GM06990 (cell line): Measurements from ENCODE around the gene FBXO41.
A peak's percentile ranks its signal among the peaks of the same experiment; 100 is the strongest.

ENCODE experiments used
- DNase-seq: peaks from one replicate; pipeline ENCODE4 v3.0.0-alpha.2; 2011; ENCODE audit not compliant: insufficient read length; ENCODE audit errors: extremely low read depth
- H3K27me3 ChIP-seq: replicated peaks from 2 replicates; pipeline ENCODE4 v1.6.0; 2011; ENCODE audit warnings: low read length; ENCODE audit not compliant: control insufficient read depth, insufficient read depth
- H3K36me3 ChIP-seq: 2 replicates; pipeline ENCODE4 v1.5.1; 2011; ENCODE audit warnings: low read length; ENCODE audit not compliant: control insufficient read depth, insufficient read depth
- H3K4me3 ChIP-seq: replicated peaks from 2 replicates; pipeline ENCODE4 v1.5.1; 2011; ENCODE audit warnings: low read depth, mild to moderate bottlenecking, control low read depth, low read length
- TF ChIP-seq, protein P1 (sequence below): IDR thresholded peaks from 2 replicates; pipeline ENCODE4 v1.5.1; 2011; ENCODE audit warnings: low read length, control low read depth, mild to moderate bottlenecking, inconsistent platforms; ENCODE audit not compliant: insufficient read depth, poor library complexity, severe bottlenecking

FBXO41 gene

DNA sequence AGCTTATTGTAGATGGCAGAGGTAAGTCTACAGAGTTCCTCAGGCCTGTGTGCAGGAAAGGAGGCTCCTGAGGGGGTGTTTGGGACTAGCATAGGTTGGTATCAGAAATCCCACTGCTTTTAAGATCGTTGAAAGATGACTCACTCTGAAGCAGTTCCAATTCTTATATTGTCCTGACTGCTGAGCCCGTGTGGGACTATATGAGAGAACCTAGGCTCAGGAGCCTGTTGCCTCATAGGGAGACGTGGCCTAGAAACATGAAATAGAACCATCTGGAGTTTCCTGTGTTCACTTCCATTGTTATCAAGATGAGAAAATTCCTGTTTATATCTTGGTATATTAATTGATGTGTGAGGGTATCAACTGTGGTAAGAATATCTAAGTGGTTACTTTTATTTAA, 44.5 kb downstream of the FBXO41 start:
- peaks cover 22% of the 10 kb centered on the region for H3K36me3 ChIP-seq
- DNase-seq: no peak
- no peaks in the 10 kb centered on the region for H3K27me3 ChIP-seq
- TF ChIP-seq, protein P1, sequence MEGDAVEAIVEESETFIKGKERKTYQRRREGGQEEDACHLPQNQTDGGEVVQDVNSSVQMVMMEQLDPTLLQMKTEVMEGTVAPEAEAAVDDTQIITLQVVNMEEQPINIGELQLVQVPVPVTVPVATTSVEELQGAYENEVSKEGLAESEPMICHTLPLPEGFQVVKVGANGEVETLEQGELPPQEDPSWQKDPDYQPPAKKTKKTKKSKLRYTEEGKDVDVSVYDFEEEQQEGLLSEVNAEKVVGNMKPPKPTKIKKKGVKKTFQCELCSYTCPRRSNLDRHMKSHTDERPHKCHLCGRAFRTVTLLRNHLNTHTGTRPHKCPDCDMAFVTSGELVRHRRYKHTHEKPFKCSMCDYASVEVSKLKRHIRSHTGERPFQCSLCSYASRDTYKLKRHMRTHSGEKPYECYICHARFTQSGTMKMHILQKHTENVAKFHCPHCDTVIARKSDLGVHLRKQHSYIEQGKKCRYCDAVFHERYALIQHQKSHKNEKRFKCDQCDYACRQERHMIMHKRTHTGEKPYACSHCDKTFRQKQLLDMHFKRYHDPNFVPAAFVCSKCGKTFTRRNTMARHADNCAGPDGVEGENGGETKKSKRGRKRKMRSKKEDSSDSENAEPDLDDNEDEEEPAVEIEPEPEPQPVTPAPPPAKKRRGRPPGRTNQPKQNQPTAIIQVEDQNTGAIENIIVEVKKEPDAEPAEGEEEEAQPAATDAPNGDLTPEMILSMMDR: no peak
- H3K4me3 ChIP-seq: no peak overlapping the region

DNA sequence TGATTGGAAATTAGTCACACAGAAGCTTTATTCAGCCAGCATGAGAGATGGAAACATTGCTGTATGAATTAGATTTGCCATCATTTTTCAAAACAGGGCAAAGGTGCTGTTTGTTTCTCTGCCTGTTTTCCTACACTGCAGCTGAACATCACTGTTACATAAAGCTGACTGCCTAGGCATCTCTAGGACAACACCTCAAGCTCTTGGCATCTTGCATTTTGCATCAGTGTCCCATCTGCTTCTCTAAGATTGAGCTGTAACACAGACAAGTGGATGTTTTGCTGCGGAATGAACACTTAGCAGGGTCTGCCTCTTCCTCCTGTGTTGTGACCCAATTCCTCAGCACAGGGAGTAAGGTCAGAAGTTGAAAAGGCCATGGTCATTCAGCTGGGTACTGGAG, 45.3 kb downstream of the FBXO41 start:
- H3K4me3 ChIP-seq: no peak overlapping the region
- no peak for DNase-seq
- no peaks in the 10 kb centered on the region for H3K27me3 ChIP-seq
- TF ChIP-seq, protein P1: no peak
- peaks cover 15% of the 10 kb centered on the region for H3K36me3 ChIP-seq

DNA sequence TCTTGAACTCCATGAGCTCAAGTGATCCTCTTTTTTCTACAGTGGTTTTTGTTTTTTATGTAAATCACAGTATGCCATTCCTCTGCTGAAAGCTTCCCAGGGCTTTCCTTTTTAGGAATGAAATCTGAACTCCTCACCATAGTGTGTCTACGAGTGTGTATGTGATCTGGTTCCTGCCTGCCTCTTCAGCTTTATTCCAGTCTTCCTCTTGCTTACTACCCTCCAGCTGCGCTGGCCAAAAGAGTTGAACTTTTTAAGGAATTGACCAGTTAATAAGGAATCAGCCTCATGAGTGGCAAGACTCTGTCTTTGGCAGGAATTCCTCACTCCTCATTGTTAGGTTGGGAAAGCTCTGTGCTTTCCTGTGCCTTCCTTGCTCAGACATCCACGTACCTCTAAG, 46.1 kb downstream of the FBXO41 start:
- peaks cover 11% of the 10 kb centered on the region for H3K36me3 ChIP-seq
- no peak overlapping the region for H3K4me3 ChIP-seq
- TF ChIP-seq, protein P1: no peak
- no peaks in the 10 kb centered on the region for H3K27me3 ChIP-seq
- DNase-seq: no peak

DNA sequence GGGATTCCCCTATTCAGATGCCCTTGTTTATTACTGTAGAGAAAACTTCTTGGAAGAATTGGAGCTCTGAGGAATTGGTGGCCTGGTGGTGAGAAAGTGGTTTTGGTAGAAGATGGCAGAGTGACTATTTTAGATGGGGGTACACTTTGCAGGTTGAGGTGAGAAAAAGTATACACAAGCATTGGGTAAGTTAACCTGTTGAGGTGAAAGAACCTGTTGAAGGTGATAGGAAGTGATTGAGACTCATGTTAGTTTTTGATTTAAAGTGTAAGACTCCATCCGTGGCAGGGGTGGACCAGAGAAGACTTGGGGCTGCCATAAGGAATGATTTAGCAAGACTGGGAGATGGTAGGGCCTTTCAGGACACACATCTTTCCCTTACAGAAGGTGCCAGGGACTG, 47.1 kb downstream of the FBXO41 start:
- Histone ChIP-seq H3K27me3 (no peaks in the 10 kb centered on the region), H3K4me3 (no peak overlapping the region), H3K36me3 (peaks cover 9% of the 10 kb centered on the region)
- no peak for DNase-seq
- TF ChIP-seq, protein P1: no peak

DNA sequence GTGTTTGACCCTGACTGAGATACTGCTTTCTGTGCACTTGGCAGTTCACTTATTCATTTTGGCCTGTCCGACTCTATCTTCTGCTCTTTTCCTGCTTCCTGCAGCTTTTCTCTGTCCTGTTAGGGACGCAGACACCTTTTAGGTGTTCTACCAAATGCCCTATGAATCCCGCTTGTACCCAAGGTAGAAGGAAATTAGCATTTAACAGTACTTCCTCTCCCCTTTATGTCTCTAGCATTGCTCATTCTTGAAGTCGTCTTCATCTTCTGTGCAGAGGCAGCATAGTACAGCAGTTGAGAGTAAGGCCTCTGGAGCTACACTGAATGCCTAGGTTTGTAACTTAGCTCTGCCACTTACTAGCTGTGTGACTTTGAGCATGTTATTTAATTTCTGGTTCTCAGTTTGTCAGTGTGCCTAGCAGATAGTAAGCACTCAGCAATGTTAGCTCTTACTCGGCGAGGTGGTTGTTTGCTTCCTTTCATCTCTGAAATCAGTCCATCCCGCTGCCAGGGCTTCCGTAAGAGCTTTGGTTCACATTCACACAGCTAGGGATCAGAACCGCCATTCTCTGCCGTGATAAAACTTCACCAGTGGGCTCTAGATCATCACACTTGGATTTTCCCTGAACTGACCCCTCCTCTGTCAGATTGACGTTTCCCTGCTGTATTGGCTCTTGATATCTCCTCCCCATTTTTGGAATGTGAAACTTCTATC, 48.8 kb downstream of the FBXO41 start:
- TF ChIP-seq, protein P1: no peak
- Histone ChIP-seq H3K36me3 (peaks cover 9% of the 10 kb centered on the region), H3K4me3 (peak overlapping the region; percentile 97), H3K27me3 (no peaks in the 10 kb centered on the region)
- no peak for DNase-seq
